Measurements from ENCODE around the gene PIGU. TPM values are rescaled to one million over a fixed set of nuclear protein-coding genes. Genes with fewer than 3 reads are reported as not detected.
"Not testable (repeated sequence)": the region's sequence is repeated elsewhere in the genome, so short reads cannot be mapped to it uniquely, and the experiment has no call there.

Gene PIGU
- total RNA-seq, 4 donors from 2014 or later: 13.6 to 21.7 (median 16.2) TPM

GRCh38 chr20:34717230-34718095 is 40.6 kb upstream of the PIGU start:
- Histone ChIP-seq H3K36me3 (peaks cover 35% of the 10 kb centered on the region), H3K27ac (no peak overlapping the region)
- WGBS: 86% methylated on average over 9 of the region's 9 CpGs

DNA sequence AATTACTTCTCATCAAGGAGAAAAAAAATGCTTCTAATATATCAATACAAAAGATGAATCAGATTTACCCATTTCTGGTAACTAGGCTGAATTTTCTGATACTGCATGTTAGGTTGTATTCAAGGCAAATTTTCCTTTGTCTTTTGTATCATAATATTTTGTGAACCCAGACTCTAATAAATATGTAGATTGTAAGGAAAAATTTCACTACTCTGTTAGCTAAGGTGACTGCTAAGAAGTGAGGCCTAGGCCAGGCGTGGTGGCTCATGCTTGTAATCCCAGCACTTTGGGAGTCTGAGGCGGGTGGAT is 40.0 kb upstream of the PIGU start:
- no peak for DNase-seq (ENCODE audit: low spot score in 2 of 2)
- Histone ChIP-seq H3K36me3 (peaks cover 35% of the 10 kb centered on the region), H3K4me1 (no peaks in the 10 kb centered on the region), H3K27ac (no peak overlapping the region), H3K27me3 (no peaks in the 10 kb centered on the region), H3K4me3 (no peak overlapping the region), H3K9me3 (no peaks in the 10 kb centered on the region)
- TF ChIP-seq POLR2A (IDR thresholded peaks at IDR 0.05): no peak
- no peak for TF ChIP-seq EP300 (IDR thresholded peaks at IDR 0.05)
- TF ChIP-seq, protein P1, sequence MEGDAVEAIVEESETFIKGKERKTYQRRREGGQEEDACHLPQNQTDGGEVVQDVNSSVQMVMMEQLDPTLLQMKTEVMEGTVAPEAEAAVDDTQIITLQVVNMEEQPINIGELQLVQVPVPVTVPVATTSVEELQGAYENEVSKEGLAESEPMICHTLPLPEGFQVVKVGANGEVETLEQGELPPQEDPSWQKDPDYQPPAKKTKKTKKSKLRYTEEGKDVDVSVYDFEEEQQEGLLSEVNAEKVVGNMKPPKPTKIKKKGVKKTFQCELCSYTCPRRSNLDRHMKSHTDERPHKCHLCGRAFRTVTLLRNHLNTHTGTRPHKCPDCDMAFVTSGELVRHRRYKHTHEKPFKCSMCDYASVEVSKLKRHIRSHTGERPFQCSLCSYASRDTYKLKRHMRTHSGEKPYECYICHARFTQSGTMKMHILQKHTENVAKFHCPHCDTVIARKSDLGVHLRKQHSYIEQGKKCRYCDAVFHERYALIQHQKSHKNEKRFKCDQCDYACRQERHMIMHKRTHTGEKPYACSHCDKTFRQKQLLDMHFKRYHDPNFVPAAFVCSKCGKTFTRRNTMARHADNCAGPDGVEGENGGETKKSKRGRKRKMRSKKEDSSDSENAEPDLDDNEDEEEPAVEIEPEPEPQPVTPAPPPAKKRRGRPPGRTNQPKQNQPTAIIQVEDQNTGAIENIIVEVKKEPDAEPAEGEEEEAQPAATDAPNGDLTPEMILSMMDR (IDR thresholded peaks at IDR 0.05): no peak
- no peak for TF ChIP-seq POLR2AphosphoS5 (IDR thresholded peaks at IDR 0.05)
- 92% methylated on average over 2 of the region's 2 CpGs for WGBS

More at GRCh38 chr20:34717230-34718095, 40.6 kb upstream of the PIGU start:
- no peaks in the 10 kb centered on the region for H3K27me3 ChIP-seq
- H3K9me3 ChIP-seq: no peaks in the 10 kb centered on the region
- no peak overlapping the region for H3K4me3 ChIP-seq
- no peaks in the 10 kb centered on the region for H3K4me1 ChIP-seq
- TF ChIP-seq POLR2AphosphoS5 (IDR thresholded peaks at IDR 0.05) (no peak), EP300 (IDR thresholded peaks at IDR 0.05) (no peak), POLR2A (IDR thresholded peaks at IDR 0.05) (no peak)
- TF ChIP-seq, protein P1 (IDR thresholded peaks at IDR 0.05): no peak
- DNase-seq (ENCODE audit: low spot score in 2 of 2): no peak

DNA sequence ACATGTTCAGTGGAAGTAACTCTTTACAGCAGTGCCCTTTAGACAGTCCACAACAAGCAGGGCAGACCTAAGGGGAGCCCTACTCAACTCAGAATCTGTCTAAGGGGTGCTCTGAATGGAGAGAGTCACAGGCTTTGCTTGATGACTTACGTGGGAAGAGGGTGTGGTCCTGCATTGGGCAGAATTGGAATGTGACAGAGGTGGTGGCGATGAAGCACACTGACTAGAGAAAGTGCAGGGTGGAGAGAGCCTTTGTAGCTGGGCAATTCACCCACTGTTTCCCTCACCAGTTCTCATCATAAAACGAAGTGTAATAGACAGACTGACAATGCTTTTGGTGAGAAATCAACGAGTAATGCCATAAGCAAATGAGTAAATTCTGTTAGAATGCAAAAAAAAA is 38.5 kb upstream of the PIGU start:
- H3K36me3 ChIP-seq: peaks cover 35% of the 10 kb centered on the region
- DNase-seq (ENCODE audit: low spot score in 2 of 2): no peak
- no peaks in the 10 kb centered on the region for H3K27me3 ChIP-seq
- TF ChIP-seq POLR2AphosphoS5 (IDR thresholded peaks at IDR 0.05): no peak
- TF ChIP-seq, protein P1 (IDR thresholded peaks at IDR 0.05): no peak
- no peak for TF ChIP-seq POLR2A (IDR thresholded peaks at IDR 0.05)
- no peak for TF ChIP-seq EP300 (IDR thresholded peaks at IDR 0.05)
- no peak overlapping the region for H3K4me3 ChIP-seq
- 83% methylated on average over 4 of the region's 4 CpGs for WGBS
- peaks cover 5% of the 10 kb centered on the region for H3K4me1 ChIP-seq
- H3K9me3 ChIP-seq: no peaks in the 10 kb centered on the region
- H3K27ac ChIP-seq: no peak overlapping the region

DNA sequence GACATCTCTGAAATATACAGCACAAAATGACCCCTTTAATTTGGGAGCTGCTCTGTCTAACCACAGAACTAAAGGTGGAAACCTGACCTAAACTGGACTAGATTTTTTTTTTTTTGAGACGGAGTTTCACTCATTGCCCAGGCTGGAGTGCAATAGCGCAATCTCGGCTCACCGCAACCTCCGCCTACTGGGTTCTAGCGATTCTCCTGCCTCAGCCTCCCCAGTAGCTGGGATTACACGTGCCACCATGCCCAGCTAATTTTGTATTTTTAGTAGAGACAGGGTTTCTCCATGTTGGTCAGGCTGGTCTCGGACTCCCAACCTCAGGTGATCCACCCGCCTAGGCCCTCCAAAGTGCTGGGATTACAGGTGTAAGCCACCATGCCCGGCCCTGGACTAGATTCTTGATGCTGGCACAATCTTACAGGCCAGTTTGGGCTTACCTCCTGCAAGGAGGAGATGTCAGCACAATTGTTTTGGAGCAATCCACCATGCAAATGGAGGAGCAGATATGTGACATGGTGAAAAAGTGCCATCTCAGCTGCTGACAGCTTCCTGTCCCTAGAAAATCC is 37.1 kb upstream of the PIGU start:
- WGBS: 94% methylated on average over 10 of the region's 10 CpGs

DNA sequence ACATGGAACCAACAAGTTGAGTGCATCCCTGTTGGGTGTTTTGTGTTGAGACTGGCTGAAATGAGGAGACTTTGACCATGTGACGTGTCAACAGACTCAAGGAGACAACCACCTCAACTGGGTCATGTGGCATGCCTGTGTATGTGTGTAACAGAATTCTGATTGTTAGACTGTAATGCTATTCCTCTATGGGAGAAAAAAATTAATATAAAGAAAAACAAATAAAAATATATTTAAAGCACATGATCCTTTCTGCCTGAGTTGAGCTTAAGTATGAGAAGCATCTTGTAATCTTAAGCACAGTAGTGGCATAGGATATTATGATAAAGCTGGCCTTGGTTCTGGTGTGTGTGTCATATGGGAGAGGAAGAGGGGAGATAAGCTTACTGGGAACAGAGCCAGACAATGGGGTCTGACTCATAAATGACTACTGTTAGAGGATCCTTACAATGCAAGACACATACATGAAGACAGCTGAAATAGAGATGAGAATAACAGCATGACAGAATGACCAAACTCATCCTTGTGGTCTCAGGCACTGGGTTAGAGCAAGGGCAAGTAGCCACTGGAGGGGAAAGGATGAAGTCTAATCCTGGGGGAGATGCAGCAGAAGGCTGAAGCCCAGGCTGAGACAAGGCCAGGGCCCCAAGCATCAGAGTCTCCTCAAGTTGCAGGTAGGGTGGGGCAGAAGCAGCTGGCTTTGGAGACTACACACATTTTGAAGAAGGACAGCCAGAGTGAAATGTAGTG is 36.5 kb upstream of the PIGU start:
- 95% methylated on average over 1 of the region's 1 CpG for WGBS
- Histone ChIP-seq H3K27me3 (no peaks in the 10 kb centered on the region), H3K9me3 (no peaks in the 10 kb centered on the region), H3K27ac (no peak overlapping the region), H3K4me3 (no peak overlapping the region), H3K36me3 (peaks cover 31% of the 10 kb centered on the region), H3K4me1 (peaks cover 25% of the 10 kb centered on the region)
- DNase-seq (ENCODE audit: low spot score in 2 of 2): no peak
- TF ChIP-seq, protein P1 (IDR thresholded peaks at IDR 0.05): no peak
- no peak for TF ChIP-seq EP300 (IDR thresholded peaks at IDR 0.05)
- TF ChIP-seq POLR2A (IDR thresholded peaks at IDR 0.05): no peak
- no peak for TF ChIP-seq POLR2AphosphoS5 (IDR thresholded peaks at IDR 0.05)

More for the DNA sequence above, 37.1 kb upstream of the PIGU start:
- H3K9me3 ChIP-seq; H3K27ac ChIP-seq; DNase-seq (ENCODE audit: low spot score in 2 of 2); H3K4me3 ChIP-seq; H3K27me3 ChIP-seq: not testable (repeated sequence)
- H3K36me3 ChIP-seq: peaks cover 35% of the 10 kb centered on the region
- peaks cover 19% of the 10 kb centered on the region for H3K4me1 ChIP-seq
